Measurements from ENCODE around the gene SLC35B1.
A peak's percentile ranks its signal among the peaks of the same experiment; 100 is the strongest.

SLC35B1 gene, protein sequence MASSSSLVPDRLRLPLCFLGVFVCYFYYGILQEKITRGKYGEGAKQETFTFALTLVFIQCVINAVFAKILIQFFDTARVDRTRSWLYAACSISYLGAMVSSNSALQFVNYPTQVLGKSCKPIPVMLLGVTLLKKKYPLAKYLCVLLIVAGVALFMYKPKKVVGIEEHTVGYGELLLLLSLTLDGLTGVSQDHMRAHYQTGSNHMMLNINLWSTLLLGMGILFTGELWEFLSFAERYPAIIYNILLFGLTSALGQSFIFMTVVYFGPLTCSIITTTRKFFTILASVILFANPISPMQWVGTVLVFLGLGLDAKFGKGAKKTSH

DNA sequence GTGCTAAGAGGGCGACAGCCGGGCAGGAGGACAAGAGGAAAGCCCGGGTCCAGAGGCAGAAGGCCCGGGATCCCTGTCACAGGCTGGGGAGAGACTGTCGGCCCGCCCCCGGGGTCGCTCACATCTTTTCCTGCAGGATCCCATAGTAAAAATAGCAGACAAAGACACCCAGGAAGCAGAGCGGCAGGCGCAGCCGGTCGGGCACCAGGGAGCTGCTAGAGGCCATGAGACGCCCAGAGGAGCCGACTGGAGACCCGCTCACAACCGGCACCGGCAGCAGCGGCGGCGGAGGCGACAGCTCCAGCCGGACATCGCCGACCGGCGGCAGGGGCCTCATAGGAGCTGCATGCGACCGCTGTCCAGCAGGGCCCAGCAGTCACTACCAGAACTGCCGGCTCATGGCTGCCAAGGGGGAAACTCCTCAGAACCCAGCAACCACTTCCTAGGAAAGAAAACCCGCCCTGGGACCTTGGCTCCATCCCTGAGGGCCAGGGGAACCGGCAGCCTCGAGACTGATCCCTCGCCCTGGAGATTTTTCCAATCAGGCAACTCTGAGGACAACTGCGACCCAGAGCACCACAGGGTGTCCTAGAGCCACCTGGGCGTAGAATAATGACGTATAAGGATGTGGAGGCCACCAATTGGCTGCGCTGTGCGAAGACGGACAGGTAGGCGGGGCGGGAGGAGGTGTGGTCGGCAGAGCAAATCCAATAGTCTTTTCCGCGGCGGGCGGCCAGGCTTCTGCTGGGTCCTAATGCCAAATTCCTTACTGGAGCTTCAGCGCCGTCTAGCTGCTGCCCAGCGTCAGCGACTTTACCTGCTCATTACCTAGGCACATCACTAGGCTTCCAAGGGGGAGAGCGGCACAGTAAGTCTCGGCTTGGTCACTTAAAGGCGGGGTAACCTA, at the start of gene SLC35B1:
Gene SLC35B1, minus strand, starts transcription at position 357 of the 907 bp plus-strand sequence. Its CDS starts 131 bp downstream, at position 226.
- DNase-seq (ENCODE audit: low spot score) = peak; percentile 99

DNA sequence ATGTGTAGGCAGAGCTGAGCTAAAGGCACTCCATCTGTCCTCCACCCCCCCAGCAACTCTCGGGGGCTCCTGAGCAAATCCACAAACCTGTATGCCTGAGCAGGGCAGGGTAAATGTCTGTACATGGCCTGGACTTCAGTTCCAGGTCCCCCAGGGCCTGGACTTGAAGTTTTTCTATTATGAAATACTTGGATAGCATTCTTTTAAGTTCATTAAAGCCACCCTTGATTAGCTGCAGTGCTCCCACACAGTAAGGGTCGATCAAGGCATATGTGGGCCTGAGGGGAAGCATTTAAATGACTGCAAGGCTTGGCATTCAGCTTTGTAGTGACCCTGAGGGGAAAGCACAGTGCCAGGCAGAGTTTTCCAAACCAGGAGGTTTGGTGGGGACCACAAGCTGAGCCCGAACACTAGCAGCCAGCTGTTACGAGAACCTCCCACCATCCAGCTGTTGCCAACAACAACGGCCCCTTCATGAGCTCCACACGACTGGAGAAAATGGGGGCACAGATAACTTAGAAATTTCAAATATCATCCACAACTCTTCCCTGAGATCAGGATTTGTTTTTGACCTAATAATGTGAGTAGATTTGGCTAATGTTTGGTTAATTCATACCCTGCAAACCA, 49.5 kb upstream of the SLC35B1 start:
- DNase-seq (ENCODE audit: low spot score) = no peak

DNA sequence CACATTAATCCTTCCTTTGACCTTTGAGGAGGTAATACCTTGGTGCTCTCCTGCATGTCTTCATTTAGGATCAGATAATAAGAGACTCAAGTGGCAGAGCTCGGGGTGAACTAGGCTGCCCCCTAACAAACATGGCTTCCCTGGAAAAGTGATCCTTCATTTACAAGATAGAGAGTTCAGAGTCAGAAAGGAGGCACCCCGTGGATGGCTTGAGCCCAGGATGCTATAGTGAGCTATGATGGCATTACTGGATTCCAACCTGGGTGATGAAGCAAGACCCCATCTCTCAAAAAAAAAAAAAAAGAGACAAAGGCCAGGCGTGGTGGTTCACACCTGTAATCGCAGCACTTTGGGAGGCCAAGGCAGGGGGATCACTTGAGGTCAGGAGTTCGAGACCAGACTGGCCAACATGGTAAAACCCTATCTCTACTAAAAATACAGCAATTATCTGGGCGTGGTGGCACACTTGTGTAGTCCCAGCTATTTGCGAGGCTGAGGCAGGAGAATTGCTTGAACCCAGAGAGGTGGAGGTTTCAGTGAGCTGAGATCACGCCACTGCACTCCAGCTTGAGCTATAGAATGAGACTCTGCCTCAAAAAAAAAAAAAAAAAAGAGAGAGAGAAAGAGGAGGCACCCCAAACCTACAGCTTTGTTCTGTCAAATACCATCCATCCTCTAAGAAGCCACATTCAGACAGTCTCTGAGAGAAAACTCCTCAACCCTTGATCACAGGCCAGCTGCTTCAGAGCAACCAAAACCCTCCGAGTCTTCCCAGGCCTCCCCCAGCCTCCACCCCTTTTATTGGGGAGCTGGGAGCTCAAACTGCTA, 48.8 kb upstream of the SLC35B1 start:
- no peak for DNase-seq (ENCODE audit: low spot score)

DNA sequence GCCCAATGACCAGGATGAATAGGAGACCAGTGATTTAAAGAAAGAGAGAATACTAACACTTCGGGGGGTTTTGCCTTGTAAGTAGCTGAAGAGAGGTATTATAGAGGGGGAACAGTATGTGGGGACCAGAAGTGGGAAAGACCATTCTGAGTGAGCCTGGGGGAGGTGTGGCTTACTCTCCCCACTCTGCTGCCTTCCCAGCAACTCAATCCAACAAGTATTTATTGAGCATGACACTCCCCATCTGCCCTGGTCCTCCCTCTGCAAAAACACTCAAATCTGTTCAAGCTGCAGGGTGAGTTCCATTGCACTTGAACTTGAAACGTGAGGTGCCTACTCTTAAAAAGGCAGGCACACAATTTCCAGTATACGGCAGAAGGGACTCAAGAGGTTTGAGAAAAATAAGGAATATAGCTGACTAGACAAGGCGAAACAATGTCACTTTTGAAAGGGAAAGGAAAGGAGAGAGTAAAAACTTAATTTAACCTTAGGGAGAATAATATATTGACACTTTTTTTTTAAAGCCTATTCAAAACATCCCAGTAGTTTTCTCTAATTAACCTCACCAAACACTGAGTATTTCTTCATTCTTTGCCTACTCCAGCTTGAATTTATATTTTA, 48.0 kb upstream of the SLC35B1 start:
- DNase-seq (ENCODE audit: low spot score) = no peak

DNA sequence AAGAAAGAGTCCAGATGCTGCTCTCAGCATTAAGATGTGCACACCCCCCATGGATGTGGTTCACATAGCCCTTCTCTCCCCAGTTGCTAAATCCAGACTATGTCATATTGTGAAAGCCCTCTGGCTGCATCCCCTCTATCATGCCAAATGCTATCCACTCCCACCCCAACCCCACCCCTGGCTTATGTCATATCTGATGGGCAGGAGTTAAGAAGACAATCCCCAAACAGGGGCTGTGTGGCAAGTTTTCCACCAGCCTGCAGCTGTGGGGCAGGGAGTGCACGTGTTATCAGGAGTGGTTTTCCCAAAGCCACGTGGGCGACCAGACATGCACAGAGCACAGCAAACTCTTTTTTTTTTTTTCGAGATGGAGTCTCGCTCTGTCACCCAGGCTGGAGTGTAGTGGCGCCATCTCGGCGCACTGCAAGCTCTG, 46.2 kb upstream of the SLC35B1 start:
- DNase-seq (ENCODE audit: low spot score) = no peak

DNA sequence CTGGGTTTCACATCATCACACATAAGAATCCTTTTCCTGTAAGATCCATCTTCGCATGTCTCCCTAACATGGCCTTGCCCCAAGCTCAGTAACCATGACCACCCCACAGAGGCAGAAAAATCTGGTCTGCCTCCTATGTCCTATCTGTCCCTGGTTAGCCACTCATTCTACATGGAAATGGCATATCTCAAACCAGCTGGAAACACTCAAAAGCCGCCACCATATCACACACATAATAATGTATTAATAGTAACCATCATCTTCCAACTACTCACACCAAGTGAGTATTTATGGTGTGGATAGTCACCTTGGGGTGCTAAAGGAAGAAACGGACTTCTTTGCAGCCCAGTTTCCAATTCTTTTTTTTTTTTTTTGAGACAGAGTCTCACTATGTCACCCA, 44.7 kb upstream of the SLC35B1 start:
- no peak for DNase-seq (ENCODE audit: low spot score)

DNA sequence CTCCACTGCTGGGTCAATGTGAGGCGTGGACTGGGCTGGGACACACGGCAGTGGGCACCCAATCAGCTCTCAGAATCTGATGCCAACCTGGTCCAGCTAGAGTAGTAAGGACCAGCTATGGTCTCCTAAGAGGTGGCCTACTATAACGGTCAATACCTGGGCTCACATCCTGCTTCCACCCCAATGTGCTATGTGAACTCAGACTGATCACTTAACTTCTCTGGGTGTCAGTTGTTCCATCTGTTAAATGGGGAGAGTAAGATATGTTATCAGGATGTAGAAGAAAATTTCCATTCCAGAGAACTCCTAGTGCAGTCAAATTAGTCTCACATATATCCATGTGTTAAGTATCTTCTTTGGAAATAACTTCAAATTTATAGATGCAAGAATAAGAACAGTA, 42.0 kb upstream of the SLC35B1 start:
- no peak for DNase-seq (ENCODE audit: low spot score)

DNA sequence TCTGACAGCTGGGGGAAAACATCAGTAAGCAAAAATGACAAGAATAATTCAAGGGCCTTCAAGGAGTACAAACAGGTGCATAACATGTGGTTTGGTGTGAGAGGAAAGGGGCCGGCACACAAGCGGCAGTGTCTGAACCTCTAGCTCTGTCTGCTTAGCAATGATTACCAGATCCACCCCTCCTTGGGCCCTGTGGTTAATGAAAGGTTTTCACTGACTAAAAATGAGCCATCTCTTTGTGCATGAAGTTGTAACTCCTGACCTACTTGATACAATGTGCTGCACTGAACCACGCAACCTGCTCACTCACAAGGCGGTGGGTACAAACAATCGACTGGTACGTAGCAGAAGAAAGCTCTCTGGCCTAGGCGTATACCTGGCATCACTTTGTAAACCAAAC, 41.0 kb upstream of the SLC35B1 start:
- peak; percentile 82 for DNase-seq (ENCODE audit: low spot score)

DNA sequence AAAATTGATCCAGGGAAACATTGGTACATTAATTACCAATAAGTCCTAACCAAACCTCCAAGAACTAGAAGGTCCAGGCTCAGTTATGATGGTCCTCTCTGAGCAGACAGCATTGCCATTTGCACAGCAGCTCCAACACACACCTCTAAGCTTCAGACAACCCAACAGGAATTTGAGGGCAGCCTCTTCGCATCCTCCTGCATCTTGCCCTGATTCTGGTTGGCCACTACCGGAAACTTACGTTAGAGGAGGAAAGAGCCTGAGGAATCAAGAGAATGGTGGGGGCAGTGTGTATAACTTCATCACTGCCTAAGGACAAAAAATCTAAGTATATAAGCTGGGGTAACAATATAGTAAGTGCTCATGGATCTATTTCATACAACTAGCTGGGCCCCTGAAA, 40.5 kb upstream of the SLC35B1 start:
- no peak for DNase-seq (ENCODE audit: low spot score)

DNA sequence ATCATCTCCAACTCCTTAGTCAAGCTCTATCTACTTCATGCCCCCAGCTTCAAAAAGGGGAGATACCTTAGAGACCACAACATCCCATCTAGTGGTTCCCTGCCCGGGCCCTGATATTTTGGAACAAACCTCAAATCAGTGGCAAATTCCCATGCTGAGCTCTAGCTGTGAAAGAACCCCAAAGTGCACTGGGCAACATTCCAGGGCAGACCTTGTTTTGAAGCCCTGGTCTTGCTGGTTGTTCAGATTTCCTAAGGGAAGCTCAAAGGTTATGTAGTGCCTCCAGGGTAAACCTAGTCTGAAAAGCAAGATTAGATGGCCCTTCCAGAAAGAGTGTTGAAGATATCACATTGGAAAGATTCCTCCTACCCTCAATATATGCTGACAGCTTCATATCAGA, 39.9 kb upstream of the SLC35B1 start:
- no peak for DNase-seq (ENCODE audit: low spot score)

DNA sequence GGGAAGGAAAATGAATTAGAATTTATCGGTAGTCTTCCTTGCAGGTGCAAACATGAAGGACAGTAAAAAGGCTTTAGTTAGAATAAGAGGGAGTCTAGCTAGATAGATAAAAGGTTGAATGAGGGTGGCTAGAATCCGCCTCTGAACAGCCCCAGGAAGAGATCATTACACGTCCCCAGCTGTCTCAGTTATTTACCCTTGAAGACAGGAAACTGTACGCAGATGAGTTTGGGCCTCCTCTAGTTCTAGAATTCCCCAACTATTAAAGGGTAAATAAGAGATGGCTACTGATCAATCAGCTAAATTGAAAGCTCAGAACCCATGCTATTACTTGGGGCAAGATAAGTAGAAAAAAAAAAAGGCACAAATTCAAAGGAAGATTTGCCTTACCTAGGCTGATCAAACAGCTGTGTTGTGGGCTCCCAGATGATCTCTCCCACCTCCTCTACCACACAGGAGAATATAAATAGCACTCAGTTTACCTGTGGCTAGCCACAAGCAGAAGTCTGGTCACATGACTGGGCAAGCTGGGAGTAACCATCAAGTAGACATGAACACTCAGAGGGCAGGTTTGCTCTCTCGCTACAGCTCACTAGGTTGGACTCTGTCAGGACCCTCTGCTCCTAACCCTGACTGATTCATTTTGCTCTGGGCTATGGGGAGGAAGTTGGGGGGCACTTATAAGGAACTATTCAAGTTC, 39.2 kb upstream of the SLC35B1 start:
- DNase-seq (ENCODE audit: low spot score) = no peak

DNA sequence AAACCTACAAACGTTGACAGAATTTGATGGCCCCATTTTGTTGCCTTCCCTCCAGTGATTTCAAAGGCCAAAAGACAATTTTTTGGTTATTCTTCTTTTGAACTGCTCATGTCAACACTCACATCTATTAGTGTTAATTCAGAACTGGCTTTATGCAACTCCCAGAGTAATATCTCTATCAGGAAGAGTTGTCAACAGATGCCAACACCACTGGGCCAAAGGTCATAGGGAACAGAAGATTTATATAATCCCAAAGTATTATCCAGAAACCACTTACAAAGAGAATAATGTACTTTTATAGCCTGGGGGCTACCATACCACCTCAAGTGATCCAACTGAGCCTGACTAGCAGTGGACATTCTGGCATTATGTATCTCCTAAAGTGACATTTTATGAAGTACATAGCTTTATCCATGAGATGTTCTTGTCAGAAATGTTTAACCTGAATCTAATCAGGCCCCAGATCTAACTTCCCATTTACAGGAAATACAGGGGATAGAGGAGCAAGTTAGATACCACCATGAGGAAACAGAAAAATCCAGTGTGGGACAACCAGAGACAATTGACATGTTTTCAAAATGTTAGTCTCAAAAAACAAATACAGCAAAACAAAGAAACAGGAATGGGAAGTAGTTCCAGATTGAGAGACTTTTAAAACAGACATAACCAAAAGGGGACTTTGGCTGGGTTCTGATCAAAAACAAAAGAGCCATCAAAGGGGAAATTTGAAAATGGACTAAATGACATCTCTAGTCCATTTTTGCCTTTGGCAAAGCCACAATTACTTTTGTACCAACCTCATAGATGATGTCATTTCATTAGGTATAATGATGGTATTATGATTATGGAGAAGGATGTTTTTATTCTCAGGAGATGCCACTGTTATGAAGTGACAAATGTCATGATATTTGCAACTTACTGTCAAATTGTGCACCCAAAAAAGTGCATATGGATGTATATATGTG, 37.7 kb upstream of the SLC35B1 start:
- no peak for DNase-seq (ENCODE audit: low spot score)

DNA sequence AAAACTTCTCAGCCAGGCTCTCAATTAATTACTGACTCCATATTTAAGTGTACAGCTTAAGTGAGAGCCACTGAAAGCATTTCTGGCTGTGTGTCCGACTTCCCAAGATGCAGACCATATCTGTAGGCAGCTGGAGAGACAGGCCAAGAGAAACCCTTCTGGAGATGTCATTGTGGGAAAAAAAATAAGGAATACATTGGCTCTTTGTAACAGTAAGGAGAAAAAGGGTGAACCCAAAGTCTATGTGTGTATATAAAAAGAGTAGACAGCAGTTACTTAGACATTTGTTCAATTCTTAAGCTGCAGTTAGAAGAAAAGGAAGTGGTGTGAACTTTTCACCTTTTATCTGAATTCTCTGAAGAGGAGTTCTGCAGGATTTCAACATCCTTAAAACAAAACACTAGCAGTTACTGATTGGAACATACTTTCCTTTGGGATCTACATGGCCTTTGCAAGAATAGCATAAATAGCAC, 34.4 kb upstream of the SLC35B1 start:
- DNase-seq (ENCODE audit: low spot score) = no peak

DNA sequence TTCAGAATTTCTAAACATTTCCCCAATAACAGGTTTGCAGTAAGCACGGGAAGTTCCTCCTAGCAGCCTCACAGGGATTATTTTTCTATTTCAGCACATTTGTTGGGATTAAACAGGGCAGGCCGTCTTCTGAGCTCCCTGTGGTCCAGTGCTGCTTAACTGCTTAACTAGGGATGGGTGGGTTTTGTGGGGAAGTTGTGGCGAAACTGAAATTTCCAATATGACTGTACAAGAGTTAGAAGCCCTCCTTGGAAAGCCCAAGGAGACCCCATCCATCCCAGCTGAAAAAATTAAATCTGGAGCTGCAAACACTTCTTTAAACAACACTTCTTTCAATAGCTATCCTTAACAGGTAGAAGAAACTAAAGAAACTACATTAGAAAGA, 33.9 kb upstream of the SLC35B1 start:
- no peak for DNase-seq (ENCODE audit: low spot score)

DNA sequence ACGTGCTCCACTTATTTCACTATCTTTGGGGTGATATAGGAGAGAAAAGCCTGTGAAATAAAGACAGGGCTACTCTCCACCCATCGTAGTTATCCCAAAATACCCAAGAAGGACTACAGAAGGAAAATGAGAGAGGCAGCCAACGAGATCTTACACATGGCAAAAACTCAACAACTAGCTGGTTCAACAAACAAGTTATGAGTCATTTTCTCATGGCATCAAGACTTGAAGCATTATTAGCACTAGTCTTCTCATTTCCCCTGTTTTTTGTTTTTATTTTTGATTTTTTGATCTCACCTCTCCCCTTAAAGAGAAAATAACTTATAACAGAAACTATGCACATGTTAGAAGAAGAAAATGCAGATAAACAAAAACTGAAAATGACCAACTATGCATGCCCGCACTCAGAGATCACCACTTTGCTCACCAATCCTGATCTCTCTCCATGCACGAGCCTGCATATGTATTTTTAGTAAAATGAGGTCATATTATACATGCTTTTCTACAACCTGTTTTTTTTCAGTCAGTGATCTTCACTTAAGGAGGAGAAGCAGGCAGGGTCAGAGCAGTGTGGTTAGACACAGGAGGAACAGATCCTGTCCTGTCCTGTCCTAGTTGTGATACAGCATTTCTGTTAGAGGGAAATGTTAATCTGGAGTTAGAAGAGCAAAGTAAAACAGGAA, 33.4 kb upstream of the SLC35B1 start:
- no peak for DNase-seq (ENCODE audit: low spot score)

DNA sequence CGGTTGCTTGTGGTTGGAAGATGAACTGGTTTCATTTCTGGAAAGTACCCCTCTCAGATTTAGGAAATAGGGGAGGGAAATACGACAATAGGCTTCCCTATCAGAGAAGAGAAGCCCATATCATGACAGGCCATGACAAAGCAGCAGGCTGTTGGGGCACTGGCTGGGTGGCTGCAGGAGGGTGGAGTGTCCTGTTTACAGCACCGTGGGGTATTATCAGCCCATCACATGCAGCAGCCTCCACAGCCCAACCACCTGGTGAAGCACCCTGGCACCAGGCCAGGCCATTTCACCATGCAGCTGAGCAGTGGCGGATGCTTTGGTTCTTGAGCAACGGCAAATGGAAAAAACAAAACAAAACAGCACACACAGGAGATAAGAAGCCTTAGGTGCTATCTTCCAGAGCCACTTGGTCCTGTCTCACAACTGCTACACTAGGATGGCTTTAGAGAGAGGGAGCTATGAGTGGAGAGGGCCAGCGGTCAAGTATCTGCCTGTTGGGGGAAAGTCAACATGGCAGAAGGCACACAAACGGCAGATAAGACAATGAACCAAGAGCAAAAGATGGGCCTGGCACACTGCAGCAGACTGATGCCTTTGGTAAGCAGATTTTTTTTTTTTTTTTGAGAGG, 32.0 kb upstream of the SLC35B1 start:
- DNase-seq (ENCODE audit: low spot score) = no peak

DNA sequence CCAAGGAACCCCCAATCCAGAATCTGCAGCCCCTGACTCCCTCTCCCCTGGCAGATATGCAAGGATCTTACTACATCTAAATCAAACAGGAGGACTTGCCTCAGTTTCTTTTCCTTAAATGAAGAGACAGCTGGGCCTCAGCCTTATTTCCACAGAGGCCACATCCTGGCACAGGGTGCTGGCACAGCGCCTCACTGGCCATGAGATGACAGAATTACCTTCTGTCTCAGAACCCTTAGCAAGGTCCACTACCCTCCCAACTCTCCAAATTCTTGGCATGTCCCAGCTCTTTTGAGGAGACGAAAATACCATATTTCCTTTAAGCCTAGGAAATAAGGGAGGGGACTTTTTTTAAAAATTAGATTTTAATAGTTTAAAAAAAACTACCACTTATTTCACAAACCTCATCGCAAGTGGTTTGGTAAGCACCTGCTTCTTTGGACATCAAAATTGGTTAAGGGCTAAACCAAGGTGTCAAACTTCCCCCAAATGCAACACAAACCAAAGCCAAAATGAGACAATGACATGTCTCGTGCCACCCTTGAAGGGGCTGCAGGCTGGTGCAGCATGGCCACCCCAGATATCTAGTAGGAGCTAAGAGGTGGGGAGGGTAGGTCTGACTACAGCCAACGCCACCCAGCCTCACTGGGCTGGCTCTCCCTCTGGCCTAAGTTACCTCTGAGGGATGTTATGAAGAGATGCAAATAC, 30.8 kb upstream of the SLC35B1 start:
- DNase-seq (ENCODE audit: low spot score) = no peak
